CD4-positive, alpha-beta T cell treated with Interferon gamma for 1 hour (primary cell): ENCODE data around the gene OR2A14.
"Not testable (repeated sequence)": the region's sequence is repeated elsewhere in the genome, so short reads cannot be mapped to it uniquely, and the experiment has no call there.

Experiments
- DNase-seq: peaks from one replicate; pipeline ENCODE4 v3.0.0-alpha.2; 2020

OR2A14 gene, protein sequence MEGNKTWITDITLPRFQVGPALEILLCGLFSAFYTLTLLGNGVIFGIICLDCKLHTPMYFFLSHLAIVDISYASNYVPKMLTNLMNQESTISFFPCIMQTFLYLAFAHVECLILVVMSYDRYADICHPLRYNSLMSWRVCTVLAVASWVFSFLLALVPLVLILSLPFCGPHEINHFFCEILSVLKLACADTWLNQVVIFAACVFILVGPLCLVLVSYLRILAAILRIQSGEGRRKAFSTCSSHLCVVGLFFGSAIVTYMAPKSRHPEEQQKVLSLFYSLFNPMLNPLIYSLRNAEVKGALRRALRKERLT

DNA sequence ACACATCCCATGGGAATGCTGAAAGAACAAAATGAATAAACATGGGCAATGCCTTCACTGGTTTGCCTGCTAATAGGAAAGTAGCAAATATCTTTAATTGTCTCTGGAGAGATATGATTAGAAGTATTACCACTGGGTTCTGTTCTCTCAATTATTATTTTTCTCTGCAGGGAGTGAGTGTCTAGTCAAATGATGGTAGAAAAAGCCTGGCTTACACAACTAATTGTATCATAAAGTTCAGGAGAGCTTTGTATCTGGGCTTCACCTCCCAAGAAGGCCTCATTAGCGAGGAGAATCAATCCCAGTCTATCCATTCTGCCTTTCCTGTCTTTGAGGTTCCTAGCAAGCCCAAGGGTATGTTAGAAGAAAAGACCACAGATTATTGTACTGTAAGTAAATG lies at the start of gene OR2A14:
TSS of gene OR2A14 (plus strand) at position 301 of the 400 bp plus-strand sequence. CDS start 5,937 bp downstream, outside the sequence.
- DNase-seq, result no peak

DNA sequence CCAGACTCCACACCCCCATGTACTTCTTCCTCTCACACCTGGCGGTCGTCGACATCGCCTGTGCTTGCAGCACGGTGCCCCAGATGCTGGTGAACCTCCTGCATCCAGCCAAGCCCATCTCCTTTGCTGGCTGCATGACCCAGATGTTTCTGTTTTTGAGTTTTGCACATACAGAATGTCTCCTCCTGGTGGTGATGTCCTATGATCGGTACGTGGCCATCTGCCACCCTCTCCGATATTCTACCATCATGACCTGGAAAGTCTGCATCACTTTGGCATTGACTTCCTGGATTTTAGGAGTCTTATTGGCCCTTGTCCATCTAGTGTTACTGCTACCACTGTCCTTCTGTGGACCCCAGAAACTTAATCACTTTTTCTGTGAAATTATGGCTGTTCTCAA lies 48.6 kb upstream of the OR2A14 start:
- DNase-seq, result no peak

DNA sequence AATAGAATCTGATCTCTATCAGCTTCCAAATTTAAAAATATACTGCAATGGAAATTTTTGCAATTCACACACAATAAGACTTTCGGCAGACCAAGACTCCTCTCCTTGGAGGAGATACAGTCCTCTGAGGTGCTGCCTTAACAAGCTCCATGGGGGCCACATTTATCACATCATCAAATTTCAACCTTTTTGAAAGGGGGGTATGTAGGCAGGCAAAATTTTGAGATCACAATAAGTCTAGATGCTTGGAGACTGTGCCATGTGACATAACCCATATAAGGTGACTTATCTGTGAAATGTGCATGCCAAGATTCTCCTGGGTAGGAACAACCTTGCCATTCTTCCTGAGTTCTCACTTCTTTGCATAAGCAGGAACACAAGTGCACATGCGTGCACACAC lies 37.0 kb upstream of the OR2A14 start, which contains the start of gene OR2A12:
TSS of gene OR2A12 (plus strand) at position 301 of the 400 bp plus-strand sequence. CDS start 8,830 bp downstream, outside the sequence.
- no peak for DNase-seq

DNA sequence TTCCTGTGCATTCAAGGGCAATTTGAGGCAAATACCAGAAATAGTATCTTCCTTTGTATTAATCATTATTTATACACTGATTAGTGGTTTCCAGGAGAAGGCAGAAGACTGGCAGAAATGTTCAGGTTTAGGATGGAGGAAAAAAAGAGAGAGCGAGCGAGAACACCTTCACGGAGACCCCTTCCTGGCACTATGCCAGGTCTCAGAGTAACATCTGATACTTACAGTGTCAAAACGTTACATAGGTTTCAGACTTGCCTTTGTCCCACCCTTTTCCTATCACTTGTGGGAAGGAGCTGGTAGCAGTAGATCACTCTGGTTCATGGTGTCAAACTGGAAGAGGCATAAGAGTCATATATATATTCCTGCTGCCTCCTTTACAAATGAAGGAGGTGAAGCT lies 36.2 kb upstream of the OR2A14 start:
- DNase-seq, result no peak

DNA sequence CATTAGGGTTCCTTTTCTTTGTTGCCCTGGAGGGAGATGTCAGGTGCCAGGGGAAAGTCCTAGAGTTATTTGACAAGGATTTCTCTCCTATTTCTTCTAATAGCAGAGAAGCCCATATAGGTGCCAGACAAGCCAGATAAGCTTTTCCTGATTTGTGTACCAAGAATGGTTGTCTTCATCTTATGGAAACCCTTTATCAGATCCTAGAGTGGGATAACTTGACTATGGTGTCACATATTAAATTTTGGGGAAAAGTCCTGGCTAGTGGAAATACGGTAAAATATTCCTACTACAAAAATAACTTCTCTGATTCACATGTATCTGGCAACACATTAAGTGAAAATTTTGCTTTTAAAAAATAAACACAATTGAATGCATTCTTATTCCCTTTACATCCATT lies 35.7 kb upstream of the OR2A14 start:
- no peak for DNase-seq

DNA sequence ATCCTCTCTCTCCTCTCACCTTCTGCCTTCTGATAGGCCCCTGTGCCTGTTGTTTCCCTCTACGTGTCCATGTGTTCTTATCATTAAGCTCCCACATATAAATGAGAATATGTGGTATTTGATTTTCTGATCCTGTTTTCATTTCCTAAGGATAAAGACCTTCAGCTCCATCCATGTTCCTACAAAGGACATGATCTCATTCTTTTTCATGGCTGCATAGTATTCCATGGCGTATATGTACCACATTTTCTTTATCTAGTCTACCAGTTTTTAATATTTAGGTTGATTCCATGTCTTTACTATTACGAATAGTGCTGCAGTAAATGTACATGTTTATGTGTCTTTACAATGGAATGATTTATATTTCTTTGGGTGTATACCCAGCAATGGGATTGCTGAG lies 32.3 kb upstream of the OR2A14 start:
- DNase-seq, result no peak

DNA sequence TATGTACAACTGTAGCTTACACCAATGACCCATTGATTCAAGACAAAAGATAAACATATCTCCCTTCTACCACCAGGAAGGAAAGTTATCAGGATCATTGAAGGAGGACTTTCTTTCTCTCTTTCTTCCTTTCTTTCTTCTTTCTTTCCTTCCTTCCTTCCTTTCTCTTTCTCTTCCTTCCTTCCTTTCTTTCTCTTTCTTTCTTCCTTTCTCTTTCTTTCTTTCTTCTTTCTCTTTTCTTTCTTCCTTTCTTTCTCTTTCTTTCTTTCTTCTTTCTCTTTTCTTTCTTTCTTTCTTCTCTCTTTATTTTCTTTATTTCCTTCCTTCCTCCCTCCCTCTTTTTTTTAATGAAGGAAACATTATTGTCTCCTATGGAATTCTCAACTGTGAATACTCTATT lies 24.2 kb upstream of the OR2A14 start:
- no peak for DNase-seq

DNA sequence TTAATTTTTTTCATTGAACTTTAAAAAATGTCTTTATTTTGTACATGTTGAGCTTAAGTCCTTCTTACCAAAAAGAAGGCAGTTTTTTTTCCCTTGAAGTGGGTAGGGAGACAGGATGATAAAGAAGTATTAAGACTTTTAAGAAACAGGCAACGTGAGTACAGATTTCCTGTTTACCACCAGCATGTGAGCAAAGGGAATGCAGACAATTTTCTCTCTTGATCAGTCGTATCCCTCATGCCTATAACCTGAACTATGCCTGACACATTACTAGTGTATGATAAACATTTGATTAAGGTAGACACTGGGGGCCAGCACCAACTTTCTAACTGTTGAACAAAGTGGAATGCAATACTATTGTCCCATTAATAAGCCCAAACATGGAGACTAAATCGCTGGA lies 22.4 kb upstream of the OR2A14 start:
- DNase-seq, result no peak

DNA sequence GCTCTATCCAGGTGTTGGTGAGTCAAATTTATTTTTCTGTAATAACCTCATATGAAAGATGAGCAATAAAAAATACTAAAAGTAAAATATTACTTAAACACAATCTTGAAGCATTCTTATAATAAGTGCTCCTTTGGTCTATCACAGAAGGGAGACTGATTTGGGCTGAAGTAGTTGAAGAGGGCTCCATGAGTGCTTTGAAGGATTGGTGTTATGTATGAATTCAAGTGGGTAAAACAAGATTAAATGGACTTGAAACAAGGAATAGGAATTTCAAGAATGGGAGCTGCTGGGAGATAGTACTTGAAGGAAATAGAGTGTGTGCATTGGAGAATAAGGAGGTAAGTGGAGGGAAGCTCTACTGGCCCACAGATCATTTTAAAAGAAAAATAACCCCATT lies 20.9 kb upstream of the OR2A14 start:
- DNase-seq, result no peak

DNA sequence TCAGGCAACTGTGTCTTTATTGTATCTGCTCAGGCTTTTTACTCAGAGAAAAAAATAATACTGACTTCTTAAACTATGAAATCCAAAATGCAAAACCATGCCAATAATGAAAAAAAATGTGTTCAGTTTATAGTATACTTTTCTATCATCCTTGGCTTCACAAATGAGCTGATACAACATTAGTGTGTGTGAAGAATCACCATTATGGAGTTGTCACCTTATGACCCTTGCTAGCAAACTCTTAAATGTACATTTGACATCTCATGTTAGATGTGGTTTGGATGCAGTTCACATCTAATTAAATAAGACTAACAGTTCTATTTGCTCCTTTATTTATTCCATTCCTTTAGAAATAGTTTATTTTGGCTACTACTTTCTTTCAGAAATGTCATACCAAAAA lies 17.8 kb upstream of the OR2A14 start:
- no peak for DNase-seq

DNA sequence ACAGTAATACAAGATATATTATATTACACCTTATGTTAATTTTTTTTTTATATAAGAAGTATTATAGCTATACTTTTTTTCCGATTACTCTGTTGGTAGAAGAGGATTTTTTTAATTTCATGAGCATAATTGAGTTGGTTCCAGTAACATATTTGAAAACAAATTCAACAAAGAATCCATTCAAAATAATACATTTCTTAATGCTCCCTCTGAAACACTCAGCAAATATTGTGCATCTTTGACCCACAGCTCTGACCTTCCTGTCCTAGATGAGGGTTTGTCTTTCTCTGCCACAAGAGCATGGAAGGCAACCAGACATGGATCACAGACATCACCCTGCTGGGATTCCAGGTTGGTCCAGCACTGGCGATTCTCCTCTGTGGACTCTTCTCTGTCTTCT lies 13.7 kb upstream of the OR2A14 start, which contains the start of gene OR2A2:
TSS of gene OR2A2 (plus strand) at position 301 of the 400 bp plus-strand sequence. CDS start at position 301, 0 bp downstream.
- DNase-seq, result no peak

DNA sequence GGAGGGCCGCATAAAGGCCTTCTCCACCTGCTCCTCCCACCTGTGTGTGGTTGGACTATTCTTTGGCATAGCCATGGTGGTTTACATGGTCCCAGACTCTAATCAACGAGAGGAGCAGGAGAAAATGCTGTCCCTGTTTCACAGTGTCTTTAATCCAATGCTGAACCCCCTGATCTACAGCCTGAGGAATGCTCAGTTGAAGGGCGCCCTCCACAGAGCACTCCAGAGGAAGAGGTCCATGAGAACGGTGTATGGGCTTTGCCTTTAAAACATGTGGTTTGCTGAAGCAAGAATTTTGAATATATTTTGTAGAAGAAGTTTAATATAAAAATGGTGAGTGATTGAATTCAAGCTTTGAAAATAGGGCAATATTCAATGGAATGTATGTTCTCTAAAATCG lies 12.7 kb upstream of the OR2A14 start:
- no peak for DNase-seq

DNA sequence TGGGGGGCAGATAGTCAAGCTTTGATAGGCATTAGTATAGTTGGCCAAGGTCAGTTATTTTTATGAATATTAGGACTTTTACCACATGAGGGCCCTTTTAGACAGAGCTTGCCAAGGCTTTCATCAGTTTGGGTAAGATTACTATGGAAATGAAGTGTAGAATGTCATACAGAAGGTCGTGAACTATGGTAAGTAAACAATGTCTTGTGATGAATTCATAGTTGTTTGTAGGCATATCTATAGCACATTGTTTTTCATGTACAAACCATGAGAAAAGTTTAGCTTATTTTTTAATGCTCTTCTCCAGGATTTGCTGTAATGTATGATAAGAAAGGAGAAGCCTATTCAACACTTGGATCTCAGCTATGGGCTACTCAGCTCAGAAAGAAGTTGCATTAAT lies 9.3 kb upstream of the OR2A14 start:
- no peak for DNase-seq

DNA sequence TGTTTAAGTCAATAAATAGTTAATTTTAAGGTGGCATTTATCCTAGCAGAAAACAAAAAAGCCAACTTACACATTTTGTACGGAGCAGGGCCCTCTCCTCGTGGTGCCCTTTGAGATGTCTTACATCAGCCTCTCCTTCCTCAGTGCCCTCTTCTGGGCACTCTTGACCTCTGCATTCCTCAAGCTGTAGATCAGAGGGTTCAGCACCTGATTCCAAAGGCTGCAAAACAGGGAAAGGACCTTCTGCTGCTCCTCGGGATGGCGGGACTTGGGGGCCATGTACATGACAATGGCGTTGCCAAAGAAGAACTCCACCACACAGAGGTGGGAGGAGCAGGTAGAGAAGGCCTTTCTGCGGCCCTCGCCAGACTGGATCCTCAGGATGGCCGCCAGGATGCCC lies 4.6 kb upstream of the OR2A14 start:
- DNase-seq, result no peak

DNA sequence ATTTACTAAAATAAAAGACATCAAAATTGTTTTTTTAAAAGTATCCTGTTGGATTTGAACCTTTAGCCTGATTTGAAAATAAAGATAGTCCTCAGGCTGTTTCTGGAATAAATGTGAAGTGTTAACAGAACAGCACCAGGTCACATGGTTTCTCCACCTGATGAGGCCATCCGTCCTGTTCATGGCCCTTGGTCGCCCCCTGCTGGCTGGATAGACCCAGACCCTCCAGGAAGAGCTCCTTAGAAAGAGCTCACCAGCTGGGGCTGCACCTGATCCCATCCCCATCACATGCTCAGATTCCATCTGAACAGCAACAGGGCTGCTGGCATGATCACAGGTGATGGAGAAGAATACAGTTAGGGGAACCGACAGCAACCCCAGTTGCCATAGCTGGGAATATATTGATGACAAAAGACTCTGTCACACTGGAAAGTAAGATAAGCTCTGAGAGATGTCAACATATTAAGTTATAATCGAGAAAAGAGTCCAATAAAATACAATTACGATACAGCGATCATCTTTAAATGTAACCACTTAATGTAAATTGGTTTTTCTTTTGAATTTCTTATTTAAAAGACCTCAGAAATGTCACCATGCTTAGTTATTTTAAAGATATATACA lies 4.8 kb downstream of the OR2A14 start:
- peak; percentile 72 for DNase-seq

DNA sequence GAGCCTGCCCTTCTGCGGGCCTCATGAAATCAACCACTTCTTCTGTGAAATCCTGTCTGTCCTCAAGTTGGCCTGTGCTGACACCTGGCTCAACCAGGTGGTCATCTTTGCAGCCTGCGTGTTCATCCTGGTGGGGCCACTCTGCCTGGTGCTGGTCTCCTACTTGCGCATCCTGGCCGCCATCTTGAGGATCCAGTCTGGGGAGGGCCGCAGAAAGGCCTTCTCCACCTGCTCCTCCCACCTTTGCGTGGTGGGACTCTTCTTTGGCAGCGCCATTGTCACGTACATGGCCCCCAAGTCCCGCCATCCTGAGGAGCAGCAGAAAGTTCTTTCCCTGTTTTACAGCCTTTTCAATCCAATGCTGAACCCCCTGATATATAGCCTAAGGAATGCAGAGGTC lies 6.6 kb downstream of the OR2A14 start:
- not testable (repeated sequence) for DNase-seq

DNA sequence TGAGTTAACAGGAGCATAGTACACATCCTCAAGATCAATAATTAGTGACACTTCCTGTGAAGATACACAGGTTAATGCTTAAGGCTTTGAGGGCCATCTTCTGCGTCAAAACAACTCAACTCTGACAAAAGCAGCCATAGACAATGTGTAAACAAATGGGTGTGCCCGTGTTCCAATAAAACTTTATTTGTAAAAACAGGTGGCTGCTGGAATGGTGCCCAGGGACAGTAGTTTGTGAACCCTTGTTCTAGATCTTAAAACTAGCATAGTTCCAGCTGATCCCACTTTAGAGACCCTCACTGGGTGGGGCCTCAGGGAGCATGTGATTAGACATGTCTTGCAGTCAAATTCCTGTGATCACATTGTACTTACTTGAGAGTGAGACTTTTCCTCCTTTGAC lies 7.8 kb downstream of the OR2A14 start:
- DNase-seq, result no peak

DNA sequence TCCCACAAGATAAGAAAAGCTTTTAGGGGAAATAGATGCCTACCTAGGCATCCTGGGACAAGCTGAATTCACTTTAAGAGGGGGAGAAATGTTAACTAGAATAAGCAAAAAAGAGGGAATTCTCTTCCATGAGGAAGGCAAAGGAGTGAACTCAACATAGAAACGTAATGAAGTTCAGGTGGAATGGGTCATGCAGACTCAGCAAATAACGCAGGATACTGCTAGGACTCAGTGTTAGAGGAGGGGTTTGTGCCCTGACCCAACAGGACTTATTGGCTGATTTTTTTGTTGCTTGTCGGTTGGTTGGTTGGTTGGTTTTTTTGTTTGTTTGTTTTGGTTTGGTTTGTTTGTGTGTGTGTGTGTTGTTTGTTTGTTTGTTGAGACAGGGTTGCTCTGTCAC lies 9.3 kb downstream of the OR2A14 start:
- DNase-seq, result no peak

DNA sequence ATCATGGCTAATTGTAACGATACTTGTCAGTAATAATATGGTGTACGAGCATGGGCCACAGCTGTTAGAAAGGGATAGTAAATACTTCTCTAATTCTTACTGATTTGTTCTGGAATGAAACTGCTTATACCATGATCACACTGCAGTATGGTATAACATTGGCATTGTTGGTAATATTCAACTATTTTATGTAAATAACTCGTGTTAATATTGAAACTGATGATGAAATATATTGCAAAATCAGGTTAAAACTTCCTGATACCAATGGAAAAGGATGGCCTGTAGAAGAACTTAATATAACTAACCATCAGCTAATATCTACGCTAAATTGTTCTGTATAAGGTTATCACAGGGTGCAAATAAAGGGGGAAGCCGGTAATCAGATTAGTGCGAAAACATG lies 10.3 kb downstream of the OR2A14 start:
- DNase-seq, result no peak

DNA sequence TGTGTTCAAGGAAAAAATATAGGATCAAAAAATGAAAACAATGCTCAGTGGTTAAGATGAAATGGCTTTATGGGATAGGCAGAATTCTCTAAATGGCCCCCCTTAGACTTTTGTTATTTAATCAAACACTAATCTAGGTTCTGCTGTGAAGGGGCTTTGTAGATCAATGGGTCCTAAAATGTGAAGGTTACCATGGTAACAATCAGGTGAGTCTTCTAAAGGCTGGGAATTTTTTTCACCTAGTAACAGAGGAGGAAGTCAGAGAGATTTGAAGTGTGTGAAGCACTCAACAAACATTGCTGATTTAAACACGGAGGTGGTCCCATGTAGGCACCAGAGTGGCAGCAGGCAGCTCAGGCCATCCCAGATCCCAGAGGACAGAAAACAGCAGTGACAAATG lies 11.1 kb downstream of the OR2A14 start:
- no peak for DNase-seq

DNA sequence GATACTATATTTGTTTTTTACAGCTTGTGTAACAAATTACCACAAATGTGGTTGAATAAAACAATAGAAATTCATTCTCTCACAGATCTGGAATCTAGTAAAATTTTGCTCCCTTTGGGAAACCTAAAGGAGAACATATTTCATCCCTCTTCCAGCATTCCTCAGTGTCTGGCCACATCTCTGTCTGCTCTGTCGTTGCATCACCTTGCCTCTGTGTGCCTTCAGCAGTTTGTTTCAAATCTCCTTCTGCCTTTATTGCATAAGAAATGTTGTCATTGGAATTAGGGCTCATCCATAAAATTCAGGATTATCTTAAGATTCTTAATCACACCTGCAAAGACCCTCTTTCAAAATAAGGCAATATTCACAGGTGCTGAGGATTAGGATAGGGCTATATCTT lies 14.5 kb downstream of the OR2A14 start:
- DNase-seq, result no peak

DNA sequence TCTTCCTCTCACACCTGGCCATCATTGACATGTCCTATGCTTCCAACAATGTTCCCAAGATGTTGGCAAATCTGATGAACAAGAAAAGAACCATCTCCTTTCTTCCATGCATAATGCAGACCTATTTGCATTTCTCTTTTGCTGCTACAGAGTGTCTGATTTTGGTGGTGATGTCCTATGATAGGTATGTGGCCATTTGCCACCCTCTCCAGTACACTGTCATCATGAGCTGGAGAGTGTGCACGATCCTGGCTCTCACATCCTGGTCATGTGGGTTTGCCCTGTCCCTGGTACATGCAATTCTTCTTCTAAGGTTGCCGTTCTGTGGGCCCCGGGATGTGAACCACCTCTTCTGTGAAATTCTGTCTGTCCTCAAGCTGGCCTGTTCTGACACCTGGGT lies 19.2 kb downstream of the OR2A14 start:
- DNase-seq, result no peak

DNA sequence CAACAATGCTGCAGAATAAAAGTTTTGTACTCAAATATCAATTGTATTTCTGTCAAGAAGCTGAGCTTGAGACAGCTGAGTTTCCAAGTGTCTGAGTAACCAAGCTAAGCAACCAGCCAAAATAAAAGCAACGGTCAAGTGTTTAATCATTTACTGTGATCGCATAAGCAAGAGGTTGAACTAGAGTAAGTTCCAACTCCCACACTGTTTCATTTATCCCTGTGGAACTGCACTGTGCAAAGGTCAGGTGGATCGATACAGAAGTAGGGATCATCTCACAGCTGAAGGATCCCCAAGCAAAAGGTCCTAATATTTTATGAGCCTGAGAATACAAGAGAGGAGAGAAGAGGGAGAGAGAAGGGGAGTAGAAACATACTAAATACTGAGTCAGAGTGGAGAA lies 21.4 kb downstream of the OR2A14 start:
- no peak for DNase-seq

DNA sequence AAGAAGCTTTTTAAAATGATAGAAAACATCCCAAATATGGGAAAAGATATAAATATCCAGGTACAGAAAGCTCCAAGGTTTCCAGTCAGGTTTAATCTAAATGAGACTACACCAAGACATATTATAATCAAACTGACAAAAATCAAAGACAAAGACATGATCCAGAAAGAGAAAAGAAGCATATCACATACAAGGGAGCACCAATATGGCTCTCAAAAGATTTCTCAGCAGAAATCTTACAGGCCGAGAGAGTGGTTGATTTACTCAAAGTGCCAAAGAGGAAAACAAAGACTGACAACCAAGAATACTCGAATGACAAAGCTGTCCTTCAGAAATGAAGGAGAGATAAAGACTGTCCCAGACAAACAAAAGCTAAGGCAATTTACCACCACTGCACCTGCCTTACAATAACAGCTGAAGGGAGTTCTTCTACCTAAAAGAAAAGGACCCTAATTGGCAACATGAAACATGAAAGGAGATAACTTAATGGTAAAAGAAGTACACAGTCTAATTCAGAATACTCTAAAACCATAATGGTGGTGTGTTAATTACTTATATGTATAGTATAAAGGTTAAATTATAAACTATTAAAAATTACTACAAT lies 25.4 kb downstream of the OR2A14 start:
- no peak for DNase-seq
